Central memory CD4-positive, alpha-beta T cell (primary cell): ENCODE results near the gene CIP2A.
A peak's percentile ranks its signal among the peaks of the same experiment; 100 is the strongest.
"Not testable (repeated sequence)": the region's sequence is repeated elsewhere in the genome, so short reads cannot be mapped to it uniquely, and the experiment has no call there.

Source experiments
- DNase-seq: peaks from one replicate; pipeline ENCODE4 v3.0.0; 2022
- total RNA-seq, 3 experiments: gene quantifications; one replicate each; lab custom pipeline; 2026; lab: John Stamatoyannopoulos, UW

CIP2A gene
- 7.9 to 19.1 (median 11.4) reads per million in 3 experiments for total RNA-seq

- DNase-seq = peak; percentile 84
Measured at GRCh38 chr3:108589081-108589997, at the start of gene CIP2A, which contains the start of gene DZIP3. TSS of gene CIP2A (minus strand) at chr3:108589438. CDS start at chr3:108589375, 63 bp downstream. TSS of gene DZIP3 (plus strand) at chr3:108589722. CDS start at chr3:108605407, 15,685 bp downstream.

GRCh38 chr3:108629974-108630373, 40.7 kb upstream of the CIP2A start:
- no peak for DNase-seq

DNA sequence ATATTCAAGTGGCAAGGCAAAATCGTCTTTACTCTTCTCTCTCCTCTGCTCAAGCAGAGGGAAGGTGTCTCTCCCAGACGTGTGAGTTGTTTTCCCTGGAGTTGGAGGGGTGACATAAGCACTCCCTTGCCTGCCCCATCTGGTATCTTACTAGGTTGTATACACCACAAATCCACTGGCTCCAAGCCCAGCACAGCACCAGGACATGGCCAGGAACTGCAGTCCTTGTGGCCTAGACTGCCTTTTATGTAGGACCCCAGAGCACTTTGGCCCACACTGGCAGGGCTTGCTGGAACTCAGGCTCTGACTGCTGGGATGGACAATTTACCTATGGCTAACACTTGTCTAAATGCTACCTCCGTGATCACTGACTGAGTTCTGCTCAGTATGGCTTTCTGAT, 34.3 kb upstream of the CIP2A start:
- no peak for DNase-seq

- DNase-seq = no peak
Measured at GRCh38 chr3:108620250-108620649, 31.0 kb upstream of the CIP2A start.

GRCh38 chr3:108616090-108616489, 26.9 kb upstream of the CIP2A start:
- not testable (repeated sequence) for DNase-seq

GRCh38 chr3:108610651-108611050, 21.4 kb upstream of the CIP2A start:
- no peak for DNase-seq

- no peak for DNase-seq
Measured at GRCh38 chr3:108608750-108609149, 19.5 kb upstream of the CIP2A start.

GRCh38 chr3:108605491-108605890, 16.3 kb upstream of the CIP2A start:
- no peak for DNase-seq

DNA sequence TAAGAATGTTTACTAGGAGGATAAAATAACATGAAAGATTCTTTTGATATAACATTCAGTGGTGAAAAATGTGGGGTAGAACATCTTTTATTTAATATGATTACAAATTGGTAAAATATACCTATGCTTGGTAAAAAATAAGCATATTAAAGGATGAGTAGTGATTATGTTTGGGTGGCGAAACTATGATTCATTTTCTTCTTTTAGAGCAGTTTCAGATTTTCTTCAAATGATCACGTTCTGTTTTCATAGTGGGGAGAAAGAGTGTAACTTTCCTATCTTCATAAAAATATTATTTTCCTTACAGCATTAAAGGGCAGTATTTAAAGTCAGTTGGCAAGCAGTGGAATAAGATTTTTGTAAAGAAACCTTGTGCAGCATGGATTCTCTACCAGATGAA, 15.8 kb upstream of the CIP2A start:
- DNase-seq = no peak

GRCh38 chr3:108603691-108604090, 14.5 kb upstream of the CIP2A start:
- DNase-seq = peak; percentile 38

GRCh38 chr3:108602935-108603294, 13.7 kb upstream of the CIP2A start:
- no peak for DNase-seq

- peak; percentile 44 for DNase-seq
Measured at GRCh38 chr3:108602249-108602934, 13.2 kb upstream of the CIP2A start.

DNA sequence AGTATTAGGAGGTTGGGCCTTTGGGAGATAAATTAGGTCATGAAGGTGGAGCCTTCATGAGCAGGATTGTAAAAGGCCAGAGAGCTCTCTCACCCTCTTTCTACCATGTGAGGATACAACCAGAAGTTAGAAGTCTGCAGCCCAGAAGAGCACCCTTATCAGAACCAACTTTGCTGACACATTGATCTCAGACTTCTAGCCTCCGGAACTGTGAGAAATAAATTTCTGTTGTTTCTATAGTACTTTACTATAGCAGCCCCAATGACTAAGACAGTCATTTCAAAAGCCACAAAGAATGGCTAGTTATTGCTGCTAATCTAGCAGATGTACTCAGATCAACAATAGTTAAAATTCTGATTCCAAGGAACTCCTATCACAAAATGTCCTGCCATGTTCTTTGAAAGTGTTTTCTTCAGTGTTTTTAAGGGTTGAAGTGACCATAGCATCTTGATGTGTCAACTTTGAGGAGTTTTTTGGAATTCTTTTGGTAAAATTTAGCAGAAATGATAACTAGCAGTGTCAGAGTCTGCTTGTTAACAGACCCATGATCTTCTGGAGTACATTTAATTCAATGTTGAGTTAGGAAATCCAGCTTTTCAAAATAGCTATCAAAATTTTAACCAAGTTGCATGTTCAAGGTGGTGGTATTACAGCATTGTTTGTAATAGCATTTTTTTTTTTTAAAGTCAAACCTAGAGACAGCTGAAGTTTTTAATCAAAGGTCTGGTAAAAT, 10.6 kb upstream of the CIP2A start:
- DNase-seq = no peak

DNA sequence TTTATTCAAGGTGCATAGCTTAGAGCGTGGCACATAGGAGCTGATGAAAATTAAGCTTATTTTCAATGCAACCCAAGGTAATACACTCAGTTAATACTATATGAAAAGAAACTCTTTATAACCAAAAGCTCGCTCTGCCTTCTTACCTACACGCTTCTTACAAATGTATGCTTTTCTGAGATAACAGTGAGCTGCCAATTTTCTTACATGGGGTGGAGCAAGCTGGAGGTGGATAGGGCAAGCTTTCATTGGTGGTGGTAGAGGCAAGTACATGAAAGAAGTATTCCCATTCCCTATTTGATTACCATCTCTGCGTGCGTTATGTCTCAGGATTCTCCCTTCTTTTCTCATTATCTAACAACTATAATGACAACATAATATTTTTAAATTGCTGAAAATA, 9.1 kb upstream of the CIP2A start:
- no peak for DNase-seq

DNA sequence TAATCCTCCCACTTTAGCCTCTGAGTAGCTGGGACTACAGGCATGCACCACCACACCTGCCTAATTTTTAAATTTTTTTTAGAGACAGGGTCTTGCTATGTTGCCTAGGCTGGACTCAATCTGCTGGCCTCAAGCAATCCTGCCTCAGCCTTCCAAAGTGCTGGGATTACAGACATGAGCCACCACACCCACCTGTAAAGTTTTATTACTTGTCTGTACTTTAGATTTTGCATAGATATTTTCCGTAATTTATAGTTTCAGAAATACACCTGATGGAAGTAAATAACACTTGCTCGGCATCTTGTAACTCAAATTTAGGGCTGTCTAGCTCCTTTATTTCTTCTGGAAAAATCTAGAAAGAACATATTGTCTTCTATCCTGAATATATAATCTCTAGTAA, 6.1 kb upstream of the CIP2A start:
- DNase-seq = no peak

GRCh38 chr3:108590460-108590859, 1.2 kb upstream of the CIP2A start:
- DNase-seq = no peak

GRCh38 chr3:108589998-108590323, 723 bp upstream of the CIP2A start:
- no peak for DNase-seq

DNA sequence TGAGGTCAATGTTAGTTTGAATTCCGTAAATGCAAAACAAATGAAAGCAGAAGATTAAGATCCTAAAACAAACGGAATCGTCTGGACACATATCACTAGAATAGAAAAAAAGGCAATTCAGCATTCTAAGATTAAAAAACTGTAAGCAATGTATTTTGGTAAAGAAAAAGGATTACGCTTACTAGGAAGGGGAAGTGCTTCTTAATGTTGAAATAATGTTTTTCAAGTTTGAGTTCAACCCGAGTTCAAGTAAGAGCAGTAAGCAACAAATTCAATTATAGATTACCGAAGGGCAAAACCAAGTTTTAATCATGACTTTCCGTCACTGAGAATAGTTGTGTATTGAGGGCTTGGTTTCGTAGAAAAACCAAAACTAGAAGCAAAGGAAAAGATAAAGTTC, 637 bp downstream of the CIP2A start:
- no peak for DNase-seq

DNA sequence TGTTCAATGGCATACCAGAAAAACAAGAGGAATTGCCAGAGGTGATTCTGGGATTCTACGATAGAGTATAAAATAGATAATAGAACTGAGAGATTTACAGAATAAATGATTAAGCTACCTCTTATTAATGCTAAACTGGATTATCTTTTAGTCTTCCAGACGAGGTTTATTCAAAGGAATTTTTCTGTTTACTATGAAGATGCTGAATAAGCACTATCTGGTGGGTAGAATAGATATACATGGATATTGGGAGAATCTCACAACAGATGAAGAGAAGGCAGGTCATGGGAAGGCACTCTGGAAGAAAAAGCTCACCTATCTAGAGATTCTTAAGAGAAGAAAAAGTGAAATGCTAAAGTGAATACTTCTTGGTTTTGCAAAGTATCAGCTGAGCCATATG, 11.2 kb downstream of the CIP2A start:
- no peak for DNase-seq

DNA sequence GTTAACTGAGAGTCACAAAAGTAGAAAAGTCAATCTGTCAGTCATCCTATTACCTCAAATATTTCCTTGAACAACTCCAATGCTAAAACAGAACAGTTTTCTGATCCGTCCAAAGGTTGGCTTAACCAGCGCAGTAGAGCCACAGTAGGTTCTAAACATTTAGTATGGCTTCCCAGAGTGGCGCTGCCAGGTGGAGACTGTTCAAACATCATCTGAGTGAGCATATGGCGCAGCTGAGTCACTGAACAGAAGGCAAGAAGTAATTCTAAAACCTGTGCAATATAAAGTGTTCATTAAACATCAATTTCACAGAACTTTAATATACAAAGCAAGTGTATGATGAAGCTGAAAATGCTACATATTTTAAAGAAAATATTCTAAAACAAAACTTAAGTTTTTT, 19.9 kb downstream of the CIP2A start:
- DNase-seq = no peak

GRCh38 chr3:108566599-108566998, 22.6 kb downstream of the CIP2A start:
- DNase-seq = no peak

- no peak for DNase-seq
Measured at GRCh38 chr3:108565506-108565905, 23.7 kb downstream of the CIP2A start.

DNA sequence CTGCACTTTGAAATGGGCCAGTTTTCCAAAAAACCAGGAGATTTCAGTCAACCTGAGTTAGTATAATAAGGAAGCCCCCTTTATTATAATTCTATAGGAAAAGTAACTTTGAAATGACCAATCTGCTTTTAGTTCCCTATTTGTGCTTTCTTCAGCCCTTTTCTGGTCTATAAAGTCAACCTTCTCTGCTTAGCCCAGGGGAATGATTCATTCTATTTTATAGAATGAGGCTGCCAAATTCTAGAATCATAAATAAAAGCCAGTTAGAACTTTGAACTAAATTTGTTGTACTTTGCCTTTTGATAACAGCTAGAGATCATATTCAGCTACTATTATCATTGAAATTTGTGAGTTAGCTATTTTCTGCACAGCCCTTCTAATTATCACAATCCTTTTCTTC, 24.7 kb downstream of the CIP2A start:
- DNase-seq = no peak
